Pons (tissue), 1 donor: ENCODE data around the gene IL6.
"Not testable (repeated sequence)": the region's sequence is repeated elsewhere in the genome, so short reads cannot be mapped to it uniquely, and the experiment has no call there.

Source experiments
- DNase-seq: peaks from one replicate; pipeline ENCODE4 v3.0.0-alpha.2; 2016; ENCODE audit warnings: low spot score

Gene IL6

DNA sequence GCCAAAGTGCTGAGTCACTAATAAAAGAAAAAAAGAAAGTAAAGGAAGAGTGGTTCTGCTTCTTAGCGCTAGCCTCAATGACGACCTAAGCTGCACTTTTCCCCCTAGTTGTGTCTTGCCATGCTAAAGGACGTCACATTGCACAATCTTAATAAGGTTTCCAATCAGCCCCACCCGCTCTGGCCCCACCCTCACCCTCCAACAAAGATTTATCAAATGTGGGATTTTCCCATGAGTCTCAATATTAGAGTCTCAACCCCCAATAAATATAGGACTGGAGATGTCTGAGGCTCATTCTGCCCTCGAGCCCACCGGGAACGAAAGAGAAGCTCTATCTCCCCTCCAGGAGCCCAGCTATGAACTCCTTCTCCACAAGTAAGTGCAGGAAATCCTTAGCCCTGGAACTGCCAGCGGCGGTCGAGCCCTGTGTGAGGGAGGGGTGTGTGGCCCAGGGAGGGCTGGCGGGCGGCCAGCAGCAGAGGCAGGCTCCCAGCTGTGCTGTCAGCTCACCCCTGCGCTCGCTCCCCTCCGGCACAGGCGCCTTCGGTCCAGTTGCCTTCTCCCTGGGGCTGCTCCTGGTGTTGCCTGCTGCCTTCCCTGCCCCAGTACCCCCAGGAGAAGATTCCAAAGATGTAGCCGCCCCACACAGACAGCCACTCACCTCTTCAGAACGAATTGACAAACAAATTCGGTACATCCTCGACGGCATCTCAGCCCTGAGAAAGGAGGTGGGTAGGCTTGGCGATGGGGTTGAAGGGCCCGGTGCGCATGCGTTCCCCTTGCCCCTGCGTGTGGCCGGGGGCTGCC lies at the start of gene IL6:
IL6 (plus strand) TSS at position 294 of the 807 bp plus-strand sequence; CDS start at position 357, 63 bp downstream.
- peak; percentile 61 for DNase-seq

DNA sequence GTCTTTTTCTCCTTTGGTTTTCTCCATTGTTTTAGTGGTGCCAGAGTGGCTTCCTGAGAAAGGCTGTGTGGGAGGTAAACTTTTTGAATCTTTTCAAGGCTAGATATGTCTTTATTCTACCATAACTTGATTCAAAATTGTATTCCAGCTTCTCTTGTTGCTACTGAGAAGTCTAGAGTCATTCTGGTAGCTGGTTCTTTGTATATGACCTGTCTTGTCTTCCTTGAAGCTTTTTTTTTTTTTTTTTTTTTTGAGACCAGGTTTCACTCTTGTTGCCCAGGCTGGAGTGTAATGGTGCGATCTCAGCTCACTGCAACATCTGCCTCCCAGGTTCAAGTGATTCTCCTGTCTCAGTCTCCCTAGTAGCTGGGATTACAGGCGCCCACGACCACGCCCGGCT lies 49.7 kb upstream of the IL6 start:
- DNase-seq, result not testable (repeated sequence)

DNA sequence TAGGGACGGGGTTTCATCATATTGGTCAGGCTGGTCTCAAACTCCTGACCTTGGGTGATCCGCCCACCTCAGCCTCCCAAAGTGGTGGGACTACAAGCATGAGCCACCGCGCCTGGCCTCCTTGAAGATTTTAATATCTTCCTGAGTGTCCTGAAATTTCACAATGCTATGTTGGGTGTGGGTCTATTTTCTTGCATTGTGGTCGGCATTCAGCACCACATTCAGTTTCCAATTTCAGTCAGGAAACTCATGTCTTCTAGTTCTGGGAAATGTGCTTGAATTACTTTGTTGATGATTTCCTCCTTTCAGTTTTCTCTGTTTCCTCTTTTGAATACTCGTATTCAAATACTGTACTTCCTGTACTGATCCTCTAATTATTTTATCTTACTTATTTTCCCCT lies 49.3 kb upstream of the IL6 start:
- peak; percentile 24 for DNase-seq

DNA sequence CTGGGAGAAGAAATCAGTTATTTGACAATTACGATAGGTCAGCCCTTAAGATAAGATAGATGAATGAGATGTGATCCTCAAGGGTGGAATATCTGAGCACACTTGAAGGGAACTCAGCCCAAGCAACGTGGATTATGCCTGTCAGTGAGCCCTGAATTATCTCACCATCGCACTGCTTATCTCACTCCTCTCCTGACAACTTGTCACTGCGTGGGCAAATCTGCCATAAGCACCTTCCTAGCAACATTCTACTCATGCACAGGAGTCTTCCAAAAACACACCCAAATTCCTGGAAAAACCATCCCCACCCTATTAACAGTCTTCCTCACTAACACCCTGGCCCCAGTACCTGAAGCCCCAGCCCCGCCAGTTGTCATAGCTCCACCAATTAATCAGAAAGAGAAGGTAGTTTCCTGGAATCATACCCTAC lies 46.5 kb upstream of the IL6 start:
- DNase-seq, result no peak

DNA sequence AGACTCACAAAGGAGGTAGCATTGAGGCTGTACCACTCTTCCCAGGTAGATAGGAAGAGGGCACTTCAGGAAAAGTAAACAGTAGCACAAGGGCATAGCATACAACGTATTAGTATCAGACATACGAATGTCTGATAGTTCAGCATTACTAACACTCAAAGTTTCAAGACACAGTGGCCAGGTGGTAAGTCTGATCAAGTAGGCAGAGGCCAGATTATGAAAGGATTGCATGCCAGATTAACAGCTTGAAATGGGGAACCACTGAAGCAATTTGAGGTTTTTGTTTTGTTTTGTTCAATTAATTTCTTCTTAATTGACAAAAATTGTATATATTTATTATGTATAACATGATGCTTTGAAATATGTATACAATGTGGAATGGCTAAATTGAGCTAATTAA lies 45.7 kb upstream of the IL6 start:
- no peak for DNase-seq

DNA sequence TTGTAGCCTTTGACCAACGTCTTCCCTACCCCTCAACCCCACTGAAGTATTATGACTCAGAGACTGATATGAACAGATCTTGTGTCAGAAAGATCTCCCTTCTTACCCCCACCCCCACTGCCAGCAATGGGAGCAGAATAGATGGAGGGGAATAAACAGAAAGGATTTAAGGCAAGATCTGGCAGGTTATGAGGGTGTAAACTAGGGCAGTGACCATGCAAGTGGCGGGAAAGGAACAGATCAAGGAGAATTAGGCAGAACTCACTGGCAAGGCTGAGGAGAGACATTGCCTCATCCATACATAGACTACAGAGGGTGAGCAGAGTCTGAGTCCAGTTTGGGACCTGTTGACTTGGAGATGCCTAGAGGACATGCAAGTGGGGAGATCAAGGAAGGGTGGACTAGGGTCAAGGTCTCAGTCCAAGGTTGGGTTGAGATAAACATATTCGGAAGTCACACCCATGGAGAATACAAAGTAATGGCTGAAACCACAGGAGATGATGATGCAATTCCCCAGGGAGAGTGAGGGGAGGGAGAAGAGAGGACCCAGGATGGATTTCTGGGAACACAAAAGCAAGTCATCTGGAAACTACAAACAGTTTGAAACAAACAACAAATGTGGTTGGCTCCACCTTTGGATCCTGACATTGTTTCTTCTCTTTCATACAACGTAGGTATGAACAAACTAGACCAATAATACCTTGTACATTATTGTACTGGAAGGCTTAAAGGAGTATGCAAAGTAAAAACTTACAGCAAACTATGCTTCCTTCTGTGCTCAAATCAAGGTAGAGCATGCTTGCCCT lies 44.9 kb upstream of the IL6 start:
- DNase-seq, result no peak

DNA sequence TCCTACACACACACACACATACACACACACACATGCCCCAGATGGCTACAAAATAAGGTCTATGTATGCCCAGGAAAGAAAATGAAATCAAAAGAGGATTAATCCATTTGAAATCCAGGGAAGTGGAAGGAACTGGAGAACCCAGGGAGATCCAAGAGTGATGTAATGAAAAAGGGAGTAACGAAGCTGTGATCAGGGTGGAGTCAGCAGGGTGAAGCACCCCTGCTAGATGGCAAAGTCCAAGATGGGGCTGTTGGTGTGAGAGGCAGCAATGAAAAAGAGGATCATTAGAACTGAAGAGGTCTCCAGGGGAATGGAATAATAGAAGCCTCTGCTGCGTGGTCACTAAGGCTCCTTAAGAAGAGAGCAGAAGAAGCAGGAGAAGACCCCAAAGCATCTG lies 43.6 kb upstream of the IL6 start:
- no peak for DNase-seq

DNA sequence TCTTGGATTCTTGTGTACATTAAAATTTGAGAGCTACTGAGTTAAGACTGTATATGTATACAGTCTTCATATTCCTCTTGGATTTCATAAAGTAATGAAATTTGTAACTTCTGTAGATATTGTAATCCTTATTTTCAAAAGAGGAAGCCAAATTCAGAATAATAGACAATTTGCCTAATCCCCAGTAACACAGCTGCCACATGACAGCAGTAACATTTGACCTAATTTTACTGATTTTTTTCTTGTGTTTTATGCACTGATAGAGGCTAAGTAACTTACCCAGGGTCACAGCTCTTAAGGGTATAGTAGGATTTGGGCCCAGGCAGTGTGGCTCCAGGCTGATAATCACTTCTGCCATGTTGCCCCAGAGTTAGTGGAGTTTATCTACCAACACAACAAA lies 40.4 kb upstream of the IL6 start:
- DNase-seq, result no peak

DNA sequence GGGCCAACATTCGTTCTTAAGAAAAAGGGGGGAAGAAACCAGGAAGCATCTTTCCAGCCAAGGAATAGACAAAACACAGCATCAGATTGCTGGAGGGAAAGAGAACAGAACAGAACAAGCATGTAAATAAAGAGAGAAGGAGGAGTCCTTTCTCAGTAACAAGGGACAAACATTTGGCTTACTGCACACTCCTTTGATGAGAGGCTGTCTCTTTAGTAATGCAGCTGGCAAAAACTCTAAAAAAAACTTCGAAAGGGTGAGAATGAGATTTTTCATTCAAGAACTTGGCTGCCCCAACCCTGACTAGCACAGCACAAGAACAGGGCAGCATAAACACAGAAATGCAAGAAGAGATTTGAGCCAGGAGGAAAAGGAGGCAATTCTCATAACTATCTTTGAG lies 38.9 kb upstream of the IL6 start:
- no peak for DNase-seq

DNA sequence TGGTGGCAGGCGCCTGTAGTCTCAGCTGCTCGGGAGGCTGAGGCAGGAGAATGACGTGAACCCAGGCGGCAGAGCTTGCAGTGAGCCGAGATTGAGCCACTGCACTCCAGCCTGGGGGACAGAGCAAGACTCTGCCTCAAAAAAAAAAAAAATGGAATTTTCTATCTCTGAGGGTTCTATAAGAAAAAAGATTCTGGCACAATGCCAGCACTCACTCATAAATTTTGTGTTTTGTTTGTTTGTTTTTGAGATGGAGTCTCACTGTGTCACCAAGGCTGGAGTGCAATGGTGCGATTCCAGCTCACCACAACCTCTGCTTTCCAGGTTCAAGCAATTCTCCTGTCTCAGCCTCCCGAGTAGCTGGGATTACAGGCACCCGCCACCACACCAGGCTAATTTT lies 38.1 kb upstream of the IL6 start:
- DNase-seq, result not testable (repeated sequence)

DNA sequence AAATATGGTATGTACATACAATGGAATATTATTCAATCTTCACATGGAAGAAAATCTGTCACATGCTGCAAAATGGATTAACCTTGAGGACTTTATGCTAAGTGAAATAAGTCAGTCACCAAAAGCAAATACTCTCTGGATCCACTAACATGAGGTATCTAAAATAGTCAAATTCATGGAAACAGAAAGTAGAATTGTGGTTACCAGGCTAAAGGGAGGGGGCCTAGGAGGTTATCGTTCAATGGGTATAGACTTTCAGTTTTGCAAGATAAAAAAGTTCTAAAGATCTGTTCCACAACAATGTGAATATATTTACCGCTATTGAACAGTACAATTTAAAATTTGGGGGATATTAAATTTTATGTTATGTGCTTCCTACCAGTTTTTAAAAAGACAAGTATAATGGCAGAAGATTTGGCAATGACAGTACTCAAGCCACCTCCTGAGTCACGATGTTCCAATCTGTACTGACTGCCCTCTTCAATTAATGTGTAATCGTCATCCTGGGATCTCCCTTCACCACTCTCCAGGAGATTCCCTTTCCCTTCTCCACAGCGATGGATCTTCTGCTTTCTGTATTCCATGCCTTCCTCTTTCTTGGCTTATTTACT lies 32.3 kb upstream of the IL6 start:
- DNase-seq, result no peak

DNA sequence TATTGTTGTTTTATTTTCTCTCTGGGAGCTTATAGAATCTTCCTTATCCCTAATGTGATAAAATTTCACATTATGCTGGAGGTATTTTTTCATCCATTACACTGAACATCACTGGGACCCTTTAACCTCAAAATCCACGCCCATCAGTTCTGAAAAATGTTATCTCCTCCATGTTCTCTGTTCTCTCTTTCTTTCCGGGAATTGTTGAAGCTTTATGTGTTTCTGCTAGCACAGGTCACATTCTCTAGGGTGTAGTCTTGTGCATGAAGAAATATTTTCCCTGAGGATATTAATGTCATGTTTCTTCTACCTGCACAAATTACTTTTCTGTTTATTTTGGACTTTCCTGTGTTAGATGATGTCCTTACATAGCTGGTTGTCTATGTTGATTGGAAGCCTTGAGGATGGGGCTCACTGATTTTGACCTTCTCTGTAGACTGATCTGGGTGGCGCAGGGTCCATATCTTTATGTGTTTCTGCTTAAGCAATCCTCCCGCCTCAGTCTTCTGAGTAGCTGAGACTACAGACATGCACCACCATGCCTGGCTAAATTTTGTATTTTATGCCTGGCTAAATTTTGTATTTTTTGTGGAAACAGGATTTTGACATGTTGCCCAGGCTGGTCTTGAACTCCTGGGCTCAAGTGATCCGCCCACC lies 31.4 kb upstream of the IL6 start:
- no peak for DNase-seq

DNA sequence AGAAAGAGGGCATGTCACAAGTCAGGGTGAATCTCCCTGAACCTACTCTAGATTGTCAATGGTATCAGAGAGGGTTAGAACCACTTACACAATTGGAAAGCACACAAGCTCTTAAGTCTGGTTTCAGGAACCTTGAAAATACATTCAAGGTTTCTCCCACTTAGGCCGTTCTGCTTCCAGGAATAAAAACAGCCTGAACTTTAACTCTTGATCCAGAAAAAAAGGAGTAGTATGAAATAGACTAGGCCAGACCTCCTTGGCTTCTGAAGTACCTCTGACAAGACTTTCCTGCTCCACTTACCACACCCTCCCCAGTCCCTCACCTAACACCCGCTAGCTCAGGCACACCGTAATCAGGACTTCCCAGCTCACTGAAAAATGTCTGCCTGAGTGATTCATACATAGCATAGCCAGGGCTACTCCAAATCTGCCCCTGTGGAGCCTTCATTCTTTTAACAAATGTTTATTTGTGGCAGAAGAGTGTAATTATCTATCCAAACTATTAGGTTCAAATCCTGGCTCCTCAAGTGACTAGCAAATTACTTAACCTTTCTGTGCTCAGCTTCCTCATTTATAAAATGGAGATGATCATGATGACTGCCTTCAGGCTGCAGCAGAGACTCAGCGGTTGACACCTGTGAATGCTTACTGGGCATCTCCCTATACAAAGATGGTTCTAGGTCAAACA lies 30.3 kb upstream of the IL6 start:
- no peak for DNase-seq

DNA sequence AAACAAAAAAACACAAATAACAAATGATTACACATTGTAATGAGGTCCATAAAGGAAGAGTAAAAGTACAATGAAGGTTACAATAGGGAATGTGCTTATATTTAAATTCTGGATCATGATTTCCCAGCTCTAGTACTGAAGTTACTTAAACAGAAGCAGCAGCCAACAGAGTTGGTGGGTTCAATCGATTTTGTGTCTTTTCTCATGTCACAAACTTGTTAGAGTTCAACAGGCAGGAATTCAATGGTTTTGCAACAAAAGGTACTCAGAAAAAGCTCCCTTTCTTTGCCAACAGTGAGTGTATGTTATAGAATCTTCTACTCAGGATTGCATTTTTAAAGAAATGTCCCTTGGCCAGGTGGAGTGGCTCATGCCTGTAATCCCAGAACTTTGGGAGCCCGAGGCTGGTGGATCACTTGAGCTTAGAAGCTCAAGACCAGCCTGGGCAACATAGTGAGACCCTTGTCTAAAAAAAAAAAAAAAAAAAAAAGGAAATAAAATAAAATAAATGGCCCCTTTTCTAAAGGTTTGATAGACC lies 29.6 kb upstream of the IL6 start:
- DNase-seq, result no peak

DNA sequence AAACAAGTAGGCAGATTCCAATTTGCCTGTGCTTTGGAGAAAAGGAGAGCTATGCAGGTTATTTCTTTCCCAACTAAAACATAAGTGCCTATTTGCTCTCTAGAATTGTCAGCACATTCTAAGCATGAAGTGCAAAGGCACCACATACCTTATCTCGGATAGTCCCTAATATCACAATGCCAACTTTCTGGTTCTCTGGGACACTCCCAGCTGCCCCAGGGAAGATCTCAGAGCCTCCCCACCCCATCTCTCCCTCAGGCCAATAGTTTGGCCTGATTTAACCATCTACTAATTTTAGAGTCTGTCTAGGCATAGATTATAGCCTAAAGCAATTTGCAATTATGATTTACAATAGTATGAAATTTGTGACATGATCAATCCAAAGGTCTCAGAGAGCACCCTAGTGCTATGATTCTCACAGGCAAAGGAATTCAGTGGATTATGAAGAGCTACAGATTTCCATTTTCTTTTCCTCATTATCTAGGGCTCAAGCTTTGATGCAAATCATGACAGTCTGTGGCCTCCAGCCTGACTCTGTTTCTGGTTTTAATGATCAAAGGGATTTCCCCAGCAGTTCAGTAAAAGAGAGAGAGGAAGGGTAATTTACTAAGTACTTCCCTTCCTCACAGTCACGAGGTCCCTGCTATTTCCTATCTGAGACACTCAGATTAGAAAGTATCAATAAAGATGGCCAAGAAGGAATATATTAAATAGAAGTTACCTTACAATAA lies 29.0 kb upstream of the IL6 start:
- peak; percentile 31 for DNase-seq

DNA sequence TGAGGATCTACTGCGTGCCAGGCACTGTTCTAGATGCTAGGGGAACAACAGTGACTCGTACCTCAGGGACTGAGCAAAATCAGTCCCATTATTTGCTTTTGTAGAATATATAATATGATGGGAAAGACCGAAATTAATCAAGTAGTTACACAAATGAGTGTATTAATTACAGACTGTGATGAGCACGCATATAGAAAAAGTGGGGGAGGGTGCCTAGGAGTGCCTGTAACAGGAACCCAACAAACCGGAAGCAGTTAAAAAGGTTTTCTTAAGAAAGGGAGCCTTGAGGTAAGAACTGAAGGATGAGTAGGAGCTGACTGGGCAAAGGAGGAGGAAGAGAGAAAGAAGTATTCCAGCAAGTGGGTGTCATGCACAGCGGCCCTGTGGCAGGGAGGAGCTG lies 28.2 kb upstream of the IL6 start:
- no peak for DNase-seq

DNA sequence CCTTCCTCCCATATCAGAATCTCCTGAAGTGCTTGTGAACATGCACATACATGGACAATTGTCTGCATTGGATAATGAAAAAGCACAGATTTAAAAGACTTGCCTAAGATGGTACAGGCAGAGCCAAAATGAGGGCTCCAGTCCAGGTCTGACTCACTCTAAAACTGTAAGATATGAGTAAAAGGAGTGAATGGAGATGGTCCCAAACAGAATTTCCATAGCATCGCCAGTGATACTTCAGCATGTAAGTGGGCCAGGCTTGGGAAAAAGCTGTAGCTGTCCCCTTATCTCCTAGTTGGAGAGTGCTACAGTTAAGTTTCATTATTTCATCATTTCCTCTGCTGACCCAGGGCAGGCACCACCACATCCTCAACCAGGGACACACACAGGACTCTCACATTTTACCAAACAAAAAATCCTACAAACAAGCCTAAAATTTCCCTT lies 26.4 kb upstream of the IL6 start:
- no peak for DNase-seq

DNA sequence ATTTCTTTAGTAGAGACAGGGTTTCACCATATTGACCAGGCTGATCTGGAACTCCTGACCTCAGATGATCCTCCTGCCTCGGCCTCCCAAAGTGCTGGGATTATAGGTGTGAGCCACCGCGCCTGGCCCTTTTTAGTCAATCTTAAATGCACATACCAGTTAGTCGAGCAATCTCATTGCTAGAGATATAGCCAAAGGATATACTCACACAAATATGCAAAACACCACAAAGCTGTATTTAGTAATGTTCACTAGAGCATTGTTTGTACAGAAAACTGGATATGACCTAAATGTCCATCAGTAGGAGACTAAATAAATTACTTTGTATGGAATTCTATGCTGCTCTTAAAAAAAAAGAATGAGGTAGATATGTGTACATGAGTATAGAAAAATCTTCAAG lies 24.5 kb upstream of the IL6 start:
- no peak for DNase-seq

DNA sequence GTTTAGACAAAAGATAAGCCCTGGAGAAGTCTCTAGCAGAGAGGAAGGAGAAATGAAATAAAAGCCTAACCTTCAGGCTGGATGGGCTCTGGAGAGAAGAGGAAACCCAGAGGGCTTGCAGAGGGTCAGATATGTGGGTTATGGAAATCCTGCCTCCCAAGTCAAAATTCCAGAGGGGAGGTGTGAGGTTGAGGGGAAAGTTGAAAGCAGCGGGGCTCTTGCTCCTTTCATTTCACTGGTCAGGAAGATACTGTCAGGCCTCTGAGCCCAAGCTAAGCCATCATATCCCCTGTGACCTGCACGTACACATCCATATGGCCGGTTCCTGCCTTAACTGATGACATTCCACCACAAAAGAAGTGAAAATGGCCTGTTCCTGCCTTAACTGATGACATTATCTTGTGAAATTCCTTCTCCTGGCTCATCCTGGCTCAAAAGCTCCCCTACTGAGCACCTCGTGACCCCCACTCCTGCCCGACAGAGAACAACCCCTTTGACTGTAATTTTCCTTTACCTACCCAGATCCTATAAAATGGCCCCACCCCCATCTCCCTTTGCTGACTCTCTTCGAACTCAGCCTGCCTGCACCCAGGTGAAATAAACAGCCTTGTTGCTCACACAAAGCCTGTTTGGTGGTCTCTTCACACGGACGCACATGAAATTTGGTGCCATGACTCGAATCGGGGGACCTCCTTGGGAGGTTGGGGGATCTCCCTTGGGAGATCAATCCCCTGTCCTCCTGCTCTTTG lies 23.7 kb upstream of the IL6 start:
- not testable (repeated sequence) for DNase-seq
